ENCODE measurements around the gene PCNX2. TPM values are rescaled to one million over a fixed set of nuclear protein-coding genes. Genes with fewer than 3 reads are reported as not detected.
"Not testable (repeated sequence)": the region's sequence is repeated elsewhere in the genome, so short reads cannot be mapped to it uniquely, and the experiment has no call there.

The PCNX2 gene
- total RNA-seq, 1 donor from 2014 or later, result 49.8 TPM

DNA sequence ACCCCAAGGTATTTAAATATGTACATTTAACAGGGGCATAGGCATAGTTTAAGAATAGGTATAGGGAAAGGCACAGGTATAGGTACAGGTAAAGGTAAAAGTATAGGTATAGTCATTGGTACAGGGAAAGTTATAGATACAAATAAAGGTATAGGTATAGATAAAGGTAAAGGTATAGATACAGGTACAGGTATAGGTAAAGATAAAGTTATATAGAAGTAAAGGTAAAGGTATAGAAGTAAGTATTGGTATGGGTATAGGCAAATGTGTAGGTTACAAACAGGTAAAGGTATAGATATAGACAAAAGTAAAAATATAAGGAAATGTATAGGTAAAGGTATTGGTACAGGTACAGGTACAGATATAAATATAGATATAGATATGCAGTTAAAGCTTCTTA is 137.2 kb downstream of the PCNX2 start:
- DNase-seq (ENCODE audit: low spot score), result no peak

DNA sequence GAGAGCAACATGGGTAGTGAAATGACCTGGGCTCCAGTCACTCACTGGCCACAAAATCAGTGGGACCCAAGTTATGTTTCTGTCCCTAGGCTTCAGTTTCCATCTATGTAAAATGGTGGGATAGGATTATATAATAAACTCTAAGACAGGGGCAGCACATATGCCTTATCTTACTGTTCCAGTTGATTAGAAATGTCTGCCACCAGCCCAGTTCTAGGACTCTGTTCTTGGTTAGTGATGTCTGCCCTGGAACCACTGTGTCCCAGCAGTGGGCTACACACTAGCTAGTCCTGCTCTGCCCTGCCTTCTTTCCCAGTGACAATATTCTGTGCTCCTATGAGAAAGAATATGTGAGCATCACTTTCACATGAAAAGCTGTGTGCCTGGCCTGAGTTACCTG is 138.3 kb downstream of the PCNX2 start:
- DNase-seq (ENCODE audit: low spot score), result no peak

DNA sequence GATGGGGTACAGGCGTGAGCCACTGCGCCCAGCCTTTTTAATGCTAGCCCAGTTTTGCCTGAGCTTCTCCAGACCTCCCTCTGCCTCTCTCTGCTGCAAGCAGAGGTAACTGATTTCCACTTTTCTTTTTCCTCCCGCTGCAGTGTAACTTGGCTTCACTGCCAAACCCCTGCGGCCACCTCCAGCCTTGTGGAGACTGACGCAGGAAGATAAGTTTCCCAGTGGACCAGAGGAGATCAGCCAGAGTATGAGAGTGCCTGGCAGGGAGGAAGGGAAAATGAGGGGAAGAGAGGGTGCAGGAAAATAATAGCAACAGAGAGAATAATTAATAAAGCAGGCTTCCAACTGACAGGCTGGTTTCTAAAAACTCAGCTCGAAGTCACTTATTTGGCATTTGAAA is 143.7 kb downstream of the PCNX2 start:
- no peak for DNase-seq (ENCODE audit: low spot score)

DNA sequence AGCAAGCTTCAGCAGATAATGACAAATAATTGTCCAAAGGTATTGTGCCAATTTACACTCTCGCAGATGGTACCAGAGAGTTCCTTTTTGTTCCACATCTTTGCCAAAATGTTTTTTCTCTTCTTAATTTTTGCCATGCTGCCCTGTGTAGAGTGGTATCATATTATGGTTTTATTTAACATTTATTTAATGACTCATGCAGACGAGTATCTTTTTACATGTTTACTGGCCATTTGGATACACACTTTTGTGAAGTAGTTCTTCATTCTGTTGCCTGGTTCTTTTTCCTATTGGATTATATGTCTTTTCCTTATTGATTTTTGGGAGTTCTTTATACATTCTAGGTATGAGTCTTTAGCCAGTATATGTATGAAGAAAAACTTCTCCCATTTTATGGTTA is 151.1 kb downstream of the PCNX2 start:
- no peak for DNase-seq (ENCODE audit: low spot score)

DNA sequence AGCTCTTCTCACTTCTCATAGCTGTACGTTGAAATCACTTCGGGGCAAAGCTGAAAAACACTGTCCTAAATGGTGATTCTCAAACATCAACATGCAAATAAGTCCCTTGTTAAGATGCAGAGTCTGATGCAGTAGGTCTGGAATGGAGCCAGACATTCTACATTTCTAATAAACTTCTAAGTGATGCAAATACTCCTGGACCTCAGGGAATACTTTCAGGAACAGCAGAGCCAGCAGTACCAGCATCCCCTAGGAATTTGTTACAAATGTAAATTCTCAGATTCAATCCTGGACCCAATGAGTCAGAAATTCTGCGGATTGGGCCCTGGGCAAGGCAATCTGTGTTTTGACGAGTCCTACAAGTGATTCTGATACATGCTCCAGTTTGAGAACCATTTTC is 152.3 kb downstream of the PCNX2 start:
- no peak for DNase-seq (ENCODE audit: low spot score)

DNA sequence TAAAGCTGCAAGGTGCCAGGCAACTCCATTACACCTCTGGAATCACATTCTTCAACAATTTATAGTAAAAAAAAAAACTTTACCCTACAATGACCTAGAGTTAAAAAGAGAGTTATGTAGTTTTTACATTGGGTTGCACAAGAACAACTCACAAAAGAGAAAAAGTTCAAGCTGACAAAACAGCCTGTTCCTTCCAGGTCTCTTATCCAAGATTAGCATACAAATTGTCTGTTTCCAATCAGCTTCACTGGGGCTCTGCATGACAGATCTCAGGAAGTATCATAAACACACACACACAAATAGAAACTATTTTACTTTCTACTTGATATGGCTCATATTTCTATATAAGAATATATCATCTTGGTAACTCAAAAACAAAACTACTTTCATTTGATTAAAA is 154.6 kb downstream of the PCNX2 start:
- no peak for DNase-seq (ENCODE audit: low spot score)

DNA sequence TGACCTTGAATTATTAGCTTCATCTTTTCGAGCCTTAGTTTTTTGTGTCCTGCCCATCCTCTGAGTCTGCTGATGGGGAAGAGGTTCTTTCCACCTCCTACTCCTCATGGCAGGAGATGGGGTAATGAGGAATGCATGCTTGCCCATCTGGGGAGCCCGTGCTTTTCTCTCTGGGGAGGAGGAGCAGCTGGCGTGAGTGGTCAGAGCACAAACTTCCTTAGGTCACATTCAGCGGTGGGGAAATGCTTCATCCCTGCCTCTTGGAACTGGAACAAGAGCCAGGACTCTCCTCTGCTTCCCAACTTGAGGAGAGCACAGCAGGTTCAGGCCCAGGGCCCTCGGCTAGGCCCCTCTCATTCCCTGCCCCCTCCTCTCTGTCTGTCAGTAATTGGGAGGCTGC is 155.0 kb downstream of the PCNX2 start:
- no peak for DNase-seq (ENCODE audit: low spot score)

DNA sequence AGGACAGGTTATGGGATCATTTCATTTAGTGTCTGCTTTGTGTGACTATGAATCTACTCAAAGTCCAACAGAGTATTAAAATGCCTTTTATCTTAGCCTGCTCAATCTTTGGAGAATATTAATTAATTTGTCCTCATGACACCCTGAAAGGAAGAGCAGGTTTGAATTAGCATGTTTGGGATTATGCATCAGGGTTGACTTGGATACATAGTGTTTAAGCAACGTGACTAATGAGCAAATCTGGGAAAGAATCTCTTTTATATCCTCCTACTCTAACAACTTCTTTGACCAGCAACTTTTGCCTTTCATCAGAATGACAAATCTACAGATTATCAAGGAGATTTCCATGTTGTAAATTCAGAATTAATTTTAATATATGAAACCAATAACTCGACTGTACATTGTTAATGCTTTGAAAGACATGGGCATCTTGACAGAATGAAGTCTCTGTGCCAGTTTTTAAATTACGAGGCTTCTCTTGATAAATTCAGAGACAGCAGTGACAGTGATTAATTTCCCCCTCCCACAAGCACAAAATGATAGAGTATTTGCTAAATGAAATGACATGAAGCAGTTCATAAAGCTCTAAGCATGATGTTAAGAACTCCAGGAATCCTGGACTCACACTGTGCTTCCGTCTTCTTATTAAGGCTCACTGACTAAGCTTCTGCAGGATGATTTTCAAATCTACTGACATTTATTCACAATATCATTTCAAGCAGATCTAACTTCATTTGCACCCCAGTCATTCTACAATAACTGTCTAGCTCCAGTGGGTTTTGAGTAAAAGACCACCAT is 156.5 kb downstream of the PCNX2 start:
- no peak for DNase-seq (ENCODE audit: low spot score)

DNA sequence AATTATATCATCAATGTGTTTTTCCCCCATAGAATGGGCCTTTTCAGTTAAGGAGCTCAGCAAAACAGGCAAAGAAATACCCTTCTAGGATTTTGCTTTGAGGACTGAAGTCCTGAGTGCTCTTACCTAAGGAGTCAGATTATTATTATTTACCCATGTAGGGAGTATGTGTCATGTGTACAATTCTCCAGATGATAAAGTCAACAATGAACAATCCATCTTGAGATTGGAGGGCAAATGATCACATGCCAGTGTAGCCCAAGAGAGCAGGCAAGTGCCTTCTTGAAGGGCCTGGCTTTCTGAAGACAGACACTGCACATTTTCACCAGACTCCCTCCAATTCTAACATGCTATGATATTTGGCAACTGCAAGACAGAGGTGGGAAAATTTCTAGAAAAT is 159.7 kb downstream of the PCNX2 start:
- no peak for DNase-seq (ENCODE audit: low spot score)

DNA sequence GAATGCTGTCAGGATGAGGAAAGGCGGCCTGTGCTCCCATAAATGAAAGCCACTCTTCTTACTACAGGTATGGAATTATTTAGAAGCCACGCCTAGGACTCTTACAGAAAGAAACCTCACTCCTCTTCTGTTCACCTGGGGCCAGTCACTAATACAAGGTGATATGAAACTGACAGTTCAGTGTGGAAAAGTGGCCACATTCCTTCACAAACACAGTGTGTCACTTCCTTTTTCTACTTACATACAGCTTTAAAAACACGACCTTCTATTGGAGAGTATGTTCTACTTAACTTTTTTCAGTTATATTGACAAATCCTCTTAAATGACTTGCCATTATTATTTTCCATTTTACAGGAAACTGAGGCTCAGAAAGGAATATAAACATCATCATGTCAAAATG is 163.1 kb downstream of the PCNX2 start:
- no peak for DNase-seq (ENCODE audit: low spot score)

DNA sequence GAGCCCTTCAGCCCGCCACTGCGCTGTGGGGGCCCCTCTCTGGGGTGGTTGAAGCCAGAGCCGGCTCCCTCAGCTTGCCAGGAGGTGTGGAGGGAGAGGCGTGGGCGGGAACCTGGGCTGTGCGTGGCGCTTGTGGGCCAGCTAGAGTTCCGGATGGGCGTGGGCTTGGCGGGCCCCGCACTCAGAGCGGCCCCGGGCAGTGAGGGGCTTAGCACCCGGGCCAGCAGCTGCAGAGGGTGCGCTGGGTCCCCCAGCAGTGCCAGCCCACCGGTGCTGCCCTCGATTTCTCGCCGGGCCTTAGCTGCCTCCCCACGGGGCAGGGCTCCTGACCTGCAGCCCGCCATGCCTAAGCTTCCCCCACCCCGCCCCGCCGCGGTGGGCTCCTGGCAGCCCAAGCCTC is 166.5 kb downstream of the PCNX2 start:
- not testable (repeated sequence) for DNase-seq (ENCODE audit: low spot score)

DNA sequence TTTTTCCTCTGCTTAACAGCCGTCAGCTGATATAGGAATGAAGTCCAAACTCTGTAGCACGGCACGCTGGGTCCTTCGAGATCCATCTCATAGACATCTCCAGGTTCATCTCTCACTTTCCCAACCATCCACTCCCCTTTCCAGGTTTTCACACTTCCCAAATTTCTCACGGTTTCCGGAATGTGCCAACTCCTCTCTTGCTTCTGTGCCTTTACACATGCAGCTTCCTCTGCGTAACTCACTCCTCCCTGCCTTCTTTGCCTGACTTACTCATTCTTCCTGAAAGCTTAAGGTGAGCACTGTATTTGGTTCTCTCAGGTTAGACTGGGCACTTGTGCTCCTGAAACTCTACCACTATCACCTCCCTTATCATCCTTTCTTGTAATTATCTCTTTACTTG is 168.4 kb downstream of the PCNX2 start:
- DNase-seq (ENCODE audit: low spot score), result no peak

DNA sequence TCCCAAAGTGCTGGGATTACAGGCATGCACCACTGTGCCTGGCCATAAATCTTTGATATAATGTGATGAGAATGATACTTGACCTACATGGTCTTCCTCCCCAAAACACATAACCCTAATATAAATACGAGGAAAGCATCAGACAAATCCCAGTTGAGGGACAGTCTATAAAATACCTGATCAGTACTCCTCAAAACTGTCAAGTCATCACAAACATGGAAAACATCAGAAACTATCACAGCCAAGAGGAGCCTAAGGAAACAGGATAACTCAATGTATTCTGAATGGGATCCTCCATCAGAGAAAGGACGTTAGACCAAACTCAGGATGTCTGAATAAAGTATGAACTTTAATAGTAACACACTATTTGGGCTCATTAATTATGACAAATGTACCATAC is 172.7 kb downstream of the PCNX2 start:
- no peak for DNase-seq (ENCODE audit: low spot score)

DNA sequence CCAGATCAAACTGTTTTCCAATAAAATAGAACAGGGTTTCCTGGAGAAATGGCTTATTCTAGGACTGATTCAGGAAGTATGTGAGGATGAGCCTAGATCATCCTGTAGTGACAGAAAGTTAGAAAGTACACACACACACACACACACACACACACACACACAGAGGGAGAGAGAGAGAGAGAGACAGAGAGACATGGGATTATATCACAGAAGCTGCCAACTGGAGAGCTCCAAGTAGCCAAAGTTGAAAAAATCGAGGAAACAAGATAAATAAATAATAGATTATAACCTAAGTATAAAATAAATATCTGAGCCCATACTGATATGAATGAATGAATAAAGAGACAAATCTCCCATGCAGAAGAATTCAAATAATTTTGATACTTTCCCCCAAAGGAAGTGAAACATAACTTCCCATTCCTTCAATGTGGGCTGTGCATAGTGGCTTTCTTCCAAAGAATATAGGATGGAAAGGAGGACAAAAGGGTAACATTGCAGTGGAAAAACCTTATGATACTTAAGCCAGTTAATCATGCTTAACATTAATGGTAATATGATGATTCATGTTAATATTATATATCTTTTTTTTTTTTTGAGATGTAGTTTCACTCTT is 173.5 kb downstream of the PCNX2 start:
- DNase-seq (ENCODE audit: low spot score), result no peak

DNA sequence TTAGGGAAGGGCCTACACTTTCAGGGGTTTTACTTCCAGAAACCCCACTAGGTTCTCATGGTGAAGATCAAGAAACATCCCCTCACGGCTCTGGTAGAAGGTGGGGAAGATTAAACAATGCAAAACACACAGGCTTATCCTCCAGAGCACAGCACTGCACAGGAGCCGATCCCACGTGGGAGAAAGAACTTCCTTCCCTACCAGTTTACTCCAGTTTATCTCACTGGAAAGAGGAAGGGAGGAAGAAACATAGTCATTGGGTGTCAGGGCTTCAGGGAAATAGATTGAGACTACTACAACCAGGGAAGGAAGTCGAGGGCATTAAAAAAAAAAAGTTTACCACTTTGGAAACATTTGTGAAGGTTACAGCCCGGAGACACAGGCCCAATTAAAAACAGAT is 180.7 kb downstream of the PCNX2 start:
- no peak for DNase-seq (ENCODE audit: low spot score)

DNA sequence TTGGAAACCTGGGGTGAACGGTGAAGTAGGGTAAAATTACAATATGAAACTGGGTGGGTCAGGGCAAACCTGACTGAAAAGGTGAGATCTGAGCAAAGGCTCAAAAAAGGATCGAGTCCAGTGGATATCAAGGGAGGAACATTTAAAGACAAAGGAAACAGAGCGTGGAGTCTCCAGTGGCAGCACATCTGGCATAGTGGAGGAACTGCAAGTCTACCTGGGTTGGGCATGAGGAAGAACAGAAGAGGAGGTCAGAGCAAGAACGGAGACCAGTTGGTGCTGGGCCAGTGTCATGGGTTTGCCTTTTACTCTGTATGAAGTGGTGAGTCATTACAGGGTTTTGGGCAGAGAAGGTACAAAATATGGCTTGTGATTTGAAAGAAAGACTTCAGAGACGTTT is 181.4 kb downstream of the PCNX2 start:
- DNase-seq (ENCODE audit: low spot score), result no peak

DNA sequence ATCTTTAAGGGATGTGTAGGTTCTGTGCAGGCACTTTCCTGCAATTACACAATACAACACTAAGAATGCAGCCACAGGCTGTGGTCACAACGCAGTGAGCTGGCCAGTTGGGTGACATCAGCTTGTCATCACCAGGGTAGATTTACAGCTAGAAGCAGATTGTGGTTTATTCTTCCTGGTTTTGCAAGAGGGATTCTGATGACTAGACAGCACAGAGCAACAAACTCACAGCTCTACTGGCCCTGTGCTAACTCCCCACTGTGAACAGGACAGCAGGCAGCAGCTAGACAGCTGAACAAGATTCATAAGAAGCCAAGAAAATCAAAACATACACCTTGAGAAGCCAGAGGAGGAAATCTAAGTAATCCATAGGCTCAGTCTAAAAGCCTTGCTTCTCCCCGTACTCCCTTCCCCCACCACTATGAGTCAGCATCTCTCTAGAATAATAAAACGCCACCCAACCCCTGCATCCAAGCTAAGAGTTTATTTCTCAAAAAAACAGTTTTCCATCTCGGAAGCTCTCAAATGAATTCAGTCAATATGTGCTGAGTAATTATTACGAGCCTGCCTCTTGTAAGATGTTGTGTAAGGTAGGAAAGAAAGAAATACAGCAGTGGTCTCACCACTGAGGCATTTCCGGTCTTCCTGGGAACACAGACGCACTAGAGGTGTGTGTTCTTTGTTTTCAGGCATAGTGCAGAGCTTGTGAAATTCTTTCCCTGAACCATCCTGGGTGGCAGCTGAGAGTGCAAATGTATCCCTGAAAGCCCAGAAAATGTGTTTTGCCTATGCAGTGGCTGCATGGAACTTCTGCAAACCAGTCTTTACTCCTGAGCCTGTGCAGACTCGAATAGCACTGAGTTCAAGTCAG is 182.3 kb downstream of the PCNX2 start:
- DNase-seq (ENCODE audit: low spot score), result peak; percentile 79

DNA sequence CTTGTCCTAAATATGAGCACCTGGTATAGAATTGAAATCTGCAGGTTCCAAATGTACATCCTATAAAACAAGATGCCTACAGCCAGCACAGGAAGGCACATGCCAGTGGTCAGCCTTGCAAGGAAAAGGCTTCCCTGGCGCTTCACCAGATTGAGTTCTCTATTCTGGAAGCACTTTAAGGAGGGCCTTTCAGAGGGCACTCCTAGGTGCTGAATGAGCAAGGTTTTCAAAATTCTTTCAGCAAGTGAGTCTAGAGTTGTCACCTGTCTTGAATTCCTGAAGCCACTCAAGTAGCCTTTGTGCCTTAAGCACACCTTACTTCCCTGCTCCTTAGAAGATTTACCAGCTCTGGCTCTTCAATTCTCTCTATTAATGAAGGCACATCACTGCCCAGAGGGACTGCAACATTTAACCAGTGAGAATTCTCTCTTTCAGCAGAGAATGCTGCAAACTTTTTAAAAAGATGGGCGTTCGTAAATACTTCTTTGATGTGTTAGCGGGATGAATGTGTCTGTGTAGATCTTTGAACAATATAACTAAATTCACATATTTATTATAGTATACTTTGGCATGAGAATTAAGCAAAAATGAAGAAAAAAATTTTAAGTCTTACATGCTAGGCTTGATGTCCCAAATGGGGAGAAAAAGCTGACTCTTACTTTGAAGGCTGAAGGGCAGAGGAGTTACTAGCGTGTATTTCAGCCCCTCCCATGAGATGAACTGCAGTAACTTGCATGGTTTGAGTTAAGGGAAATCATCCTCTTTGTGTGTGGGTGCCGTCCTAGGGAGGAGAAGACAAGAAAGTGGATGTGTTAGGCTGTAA is 183.1 kb downstream of the PCNX2 start:
- DNase-seq (ENCODE audit: low spot score), result no peak

DNA sequence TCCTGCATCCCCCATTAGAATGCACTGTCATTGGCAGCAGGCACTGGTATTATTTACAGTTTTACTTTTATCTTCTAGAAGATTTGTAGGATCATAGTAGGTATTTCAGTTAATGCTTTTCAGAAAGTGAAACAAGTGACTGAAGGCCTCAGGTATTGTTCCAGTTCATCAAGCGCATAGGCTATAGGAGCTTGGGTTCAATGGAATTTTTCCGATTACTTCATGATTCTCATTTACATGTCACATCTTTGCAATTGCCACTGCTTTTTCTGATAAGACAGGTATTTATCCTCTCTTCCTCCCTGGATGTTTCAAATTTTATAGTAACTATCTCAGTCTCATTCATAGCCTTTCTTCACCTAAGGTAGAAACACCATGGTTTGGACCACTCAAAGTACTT is 183.8 kb downstream of the PCNX2 start:
- DNase-seq (ENCODE audit: low spot score), result no peak

DNA sequence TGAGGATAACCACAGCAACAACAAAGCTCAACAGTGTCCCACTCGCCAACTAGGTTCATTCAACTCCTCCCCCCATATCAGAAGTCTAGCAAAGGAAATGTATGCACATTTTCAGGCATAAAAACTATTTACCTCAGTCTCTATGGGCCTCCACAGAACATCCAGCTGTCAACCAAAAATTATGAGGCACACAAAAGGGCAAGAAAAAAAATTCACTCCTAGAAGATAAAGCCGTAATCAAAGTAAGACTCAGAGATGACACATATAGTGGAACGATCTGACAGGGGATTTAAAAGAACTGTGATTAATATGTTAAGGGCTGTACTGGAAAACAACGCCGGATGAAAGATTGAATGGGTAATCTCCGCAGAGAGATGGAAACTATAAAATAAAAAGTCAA is 186.4 kb downstream of the PCNX2 start:
- DNase-seq (ENCODE audit: low spot score), result no peak

DNA sequence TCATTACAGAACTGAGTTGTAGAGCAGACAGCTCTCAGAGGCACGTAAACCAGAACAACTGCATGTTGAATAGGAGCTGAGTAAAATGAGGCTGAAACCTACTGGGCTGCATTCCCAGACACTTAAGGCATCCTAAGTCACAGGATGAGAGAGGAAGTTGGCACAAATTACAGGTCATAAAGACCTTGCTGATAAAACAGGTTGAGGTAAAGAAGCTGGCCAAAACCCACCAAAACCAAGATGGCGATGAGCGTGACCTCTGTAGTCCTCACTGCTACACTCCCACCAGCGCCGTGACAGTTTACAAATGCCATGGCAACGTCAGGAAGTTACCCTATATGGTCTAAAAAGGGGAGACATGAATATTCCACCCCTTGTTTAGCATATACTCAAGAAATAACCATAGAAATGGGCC is 187.8 kb downstream of the PCNX2 start:
- DNase-seq (ENCODE audit: low spot score), result not testable (repeated sequence)

DNA sequence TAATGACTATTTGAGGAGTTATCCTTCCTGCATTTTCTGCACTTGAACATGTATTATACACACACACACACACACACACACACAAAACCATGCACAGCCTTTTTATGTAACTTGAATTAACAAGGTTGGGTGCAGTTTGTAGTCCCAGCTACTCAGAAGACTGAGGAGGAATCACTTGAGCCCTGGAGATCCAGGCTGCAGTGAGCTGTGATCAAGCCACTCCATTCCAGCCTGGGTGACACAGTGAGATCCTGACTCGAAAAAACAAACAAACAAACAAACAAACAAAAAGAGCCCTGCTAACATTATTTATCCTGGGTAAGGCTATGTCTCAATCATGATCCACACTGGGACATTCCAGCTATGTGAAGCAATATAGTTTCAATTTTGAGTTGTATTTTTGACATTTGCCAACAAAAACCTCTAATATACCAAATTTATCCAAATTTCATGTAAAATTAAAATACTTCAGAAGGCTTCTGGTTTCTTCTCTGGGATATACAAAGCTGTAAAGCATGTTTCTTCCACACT is 188.3 kb downstream of the PCNX2 start:
- DNase-seq (ENCODE audit: low spot score), result no peak
